GM19025 (cell line): ENCODE data around the gene CHRNG.
A peak's percentile ranks its signal among the peaks of the same experiment; 100 is the strongest.
"Not testable (repeated sequence)": the region's sequence is repeated elsewhere in the genome, so short reads cannot be mapped to it uniquely, and the experiment has no call there.

ENCODE experiments used
- ATAC-seq: cut with Tn5 transposase; IDR thresholded peaks from one replicate; pipeline ENCODE4 v1.9.1; 2021; ENCODE audit warnings: mild to moderate bottlenecking, low read depth, moderate library complexity; ENCODE audit not compliant: unreplicated experiment

The CHRNG gene

GRCh38 chr2:232542715-232543467 is 3.4 kb downstream of the CHRNG start:
- ATAC-seq: no peak

GRCh38 chr2:232543491-232543890 is 4.0 kb downstream of the CHRNG start:
- ATAC-seq: no peak

GRCh38 chr2:232543928-232544631 is 4.6 kb downstream of the CHRNG start:
- no peak for ATAC-seq

- no peak for ATAC-seq
Measured at GRCh38 chr2:232544674-232545073, 5.2 kb downstream of the CHRNG start.

GRCh38 chr2:232545511-232546375 is 6.3 kb downstream of the CHRNG start:
- ATAC-seq: no peak

- no peak for ATAC-seq
Measured at GRCh38 chr2:232547991-232548390, 8.5 kb downstream of the CHRNG start.

- peak; percentile 31 for ATAC-seq
Measured at GRCh38 chr2:232549655-232550353, 10.3 kb downstream of the CHRNG start.

GRCh38 chr2:232550354-232551249 is 11.1 kb downstream of the CHRNG start, which contains the start of the genes EIF4E2 and TIGD1:
TSS of gene EIF4E2 (plus strand) at chr2:232550689. CDS start at chr2:232550725, 36 bp downstream.
TSS of gene TIGD1 (minus strand) at chr2:232550557. CDS start at chr2:232549882, 675 bp downstream.
- ATAC-seq: peak; percentile 93

- ATAC-seq: no peak
Measured at GRCh38 chr2:232551250-232551638, 11.8 kb downstream of the CHRNG start.

GRCh38 chr2:232551776-232552175 is 12.3 kb downstream of the CHRNG start:
- ATAC-seq: no peak

GRCh38 chr2:232556426-232556825 is 16.9 kb downstream of the CHRNG start:
- ATAC-seq: no peak

- ATAC-seq: no peak
Measured at GRCh38 chr2:232562515-232563151, 23.1 kb downstream of the CHRNG start.

- no peak for ATAC-seq
Measured at GRCh38 chr2:232563580-232563979, 24.1 kb downstream of the CHRNG start.

GRCh38 chr2:232567721-232568120 is 28.2 kb downstream of the CHRNG start:
- no peak for ATAC-seq

GRCh38 chr2:232568161-232568560 is 28.7 kb downstream of the CHRNG start:
- ATAC-seq: no peak

GRCh38 chr2:232569541-232569940 is 30.0 kb downstream of the CHRNG start:
- ATAC-seq: no peak

- not testable (repeated sequence) for ATAC-seq
Measured at GRCh38 chr2:232570481-232570880, 31.0 kb downstream of the CHRNG start.

GRCh38 chr2:232571026-232571474 is 31.6 kb downstream of the CHRNG start:
- ATAC-seq: no peak

- no peak for ATAC-seq
Measured at GRCh38 chr2:232573042-232573441, 33.5 kb downstream of the CHRNG start.
